Thoracic aorta (tissue), 2 donors: ENCODE data around the gene DIP2B. TPM values are rescaled to one million over a fixed set of nuclear protein-coding genes. Genes with fewer than 3 reads are reported as not detected.
"Not testable (repeated sequence)": the region's sequence is repeated elsewhere in the genome, so short reads cannot be mapped to it uniquely, and the experiment has no call there.

ENCODE experiments used
- ATAC-seq: fragments of 150-250 bp; one replicate; pipeline ENCODE4 v1.8.0; 2017; ENCODE audit warnings: low read depth; ENCODE audit not compliant: insufficient number of reproducible peaks, low FRiP score
- DNase-seq: peaks from one replicate; pipeline ENCODE4 v3.0.0-alpha.2; 2020; ENCODE audit warnings: low spot score
- H3K27ac ChIP-seq, 2 donors: fragments of 200-600 bp; sonication (generic); 1 replicate in 1 of 2; 2 replicates in 1 of 2; pipeline ENCODE4 v1.5.1; 2016; ENCODE audit warnings: mild to moderate bottlenecking in 2 of 2, moderate library complexity in 2 of 2
- H3K27me3 ChIP-seq: fragments of 200-600 bp; sonication (generic); replicated peaks from 2 replicates; pipeline ENCODE4 v1.6.0; 2016; ENCODE audit warnings: mild to moderate bottlenecking; ENCODE audit not compliant: insufficient read depth
- H3K36me3 ChIP-seq: fragments of 200-600 bp; sonication (generic); one replicate; pipeline ENCODE4 v1.5.1; 2016
- H3K4me1 ChIP-seq, 2 donors: fragments of 200-600 bp; sonication (generic); 1 replicate in 1 of 2; 2 replicates in 1 of 2; pipeline versions ENCODE4 v1.5.1 to v1.6.0; 2016; ENCODE audit warnings: low read depth in 2 of 2, mild to moderate bottlenecking in 1 of 2; ENCODE audit not compliant: control insufficient read depth in 1 of 2
- H3K4me3 ChIP-seq: fragments of 200-600 bp; sonication (generic); 2 replicates; pipeline ENCODE4 v1.5.1; 2016; ENCODE audit warnings: mild to moderate bottlenecking
- H3K9me3 ChIP-seq: fragments of 200-600 bp; sonication (generic); 2 replicates; pipeline ENCODE4 v1.5.1; 2016
- total RNA-seq, 2 donors: library from RNA; depleted of rRNA; stranded (reverse); fragments of >200 nt; gene quantifications; one replicate each; pipeline versions ENCODE4 v1.1.0 to v1.2.3, GENCODE V29; 2016
- TF ChIP-seq, protein P1 (sequence below): fragments of 200-600 bp; sonication (generic); IDR thresholded peaks from one replicate; pipeline ENCODE4 v1.5.1; 2019; ENCODE audit warnings: antibody characterized with exemption

DIP2B gene
- total RNA-seq, 2 donors from 2014 or later: 22.3 to 22.9 TPM

DNA sequence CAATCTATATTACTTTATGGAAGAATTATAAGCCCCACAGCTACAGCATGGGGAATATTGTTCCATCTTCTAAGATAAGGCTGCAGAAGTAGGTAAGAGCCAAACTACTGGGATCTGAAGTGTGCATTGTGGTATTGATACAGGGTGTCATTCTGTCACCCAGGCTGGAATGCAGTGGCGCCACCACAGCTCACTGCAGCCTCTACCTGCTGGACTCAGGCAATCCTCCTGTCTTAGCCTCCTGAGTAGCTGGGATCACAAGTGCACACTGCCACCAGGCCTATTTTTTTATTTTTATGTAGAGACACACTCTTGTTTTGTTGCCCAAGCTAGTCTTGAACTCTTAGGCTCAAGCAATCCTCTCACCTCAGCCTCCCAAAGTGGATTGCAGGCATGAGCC lies 21.3 kb upstream of the DIP2B start:
- Histone ChIP-seq H3K27ac (no peak overlapping the region), H3K4me1 (no peaks in the 10 kb centered on the region), H3K36me3 (no peaks in the 10 kb centered on the region), H3K9me3 (no peaks in the 10 kb centered on the region), H3K4me3 (no peak overlapping the region), H3K27me3 (no peaks in the 10 kb centered on the region)
- TF ChIP-seq, protein P1, sequence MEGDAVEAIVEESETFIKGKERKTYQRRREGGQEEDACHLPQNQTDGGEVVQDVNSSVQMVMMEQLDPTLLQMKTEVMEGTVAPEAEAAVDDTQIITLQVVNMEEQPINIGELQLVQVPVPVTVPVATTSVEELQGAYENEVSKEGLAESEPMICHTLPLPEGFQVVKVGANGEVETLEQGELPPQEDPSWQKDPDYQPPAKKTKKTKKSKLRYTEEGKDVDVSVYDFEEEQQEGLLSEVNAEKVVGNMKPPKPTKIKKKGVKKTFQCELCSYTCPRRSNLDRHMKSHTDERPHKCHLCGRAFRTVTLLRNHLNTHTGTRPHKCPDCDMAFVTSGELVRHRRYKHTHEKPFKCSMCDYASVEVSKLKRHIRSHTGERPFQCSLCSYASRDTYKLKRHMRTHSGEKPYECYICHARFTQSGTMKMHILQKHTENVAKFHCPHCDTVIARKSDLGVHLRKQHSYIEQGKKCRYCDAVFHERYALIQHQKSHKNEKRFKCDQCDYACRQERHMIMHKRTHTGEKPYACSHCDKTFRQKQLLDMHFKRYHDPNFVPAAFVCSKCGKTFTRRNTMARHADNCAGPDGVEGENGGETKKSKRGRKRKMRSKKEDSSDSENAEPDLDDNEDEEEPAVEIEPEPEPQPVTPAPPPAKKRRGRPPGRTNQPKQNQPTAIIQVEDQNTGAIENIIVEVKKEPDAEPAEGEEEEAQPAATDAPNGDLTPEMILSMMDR: no peak
- no peak for ATAC-seq
- no peak for DNase-seq

DNA sequence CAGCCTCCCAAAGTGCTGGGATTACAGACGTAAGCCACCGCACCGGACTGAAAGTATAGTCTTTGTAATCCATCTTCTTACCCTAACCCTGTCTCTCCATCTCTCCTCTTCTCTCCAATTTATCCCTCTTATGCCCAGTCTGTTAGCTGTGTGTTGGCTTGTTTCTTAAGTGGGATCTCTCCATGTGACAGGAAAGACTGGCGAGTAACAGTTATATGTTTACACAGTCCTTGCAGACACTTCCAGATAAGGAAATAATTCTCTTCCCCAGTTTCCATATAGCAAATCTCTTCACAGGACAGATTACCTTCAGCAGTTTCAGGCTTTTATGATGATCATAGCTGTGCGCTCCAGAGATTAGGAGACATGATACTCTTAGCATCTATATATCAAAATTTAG lies 16.0 kb upstream of the DIP2B start:
- H3K27me3 ChIP-seq: no peaks in the 10 kb centered on the region
- H3K4me3 ChIP-seq: no peak overlapping the region
- H3K36me3 ChIP-seq: no peaks in the 10 kb centered on the region
- H3K27ac ChIP-seq: no peak overlapping the region
- DNase-seq: no peak
- H3K4me1 ChIP-seq: no peaks in the 10 kb centered on the region
- ATAC-seq: no peak
- H3K9me3 ChIP-seq: peaks cover 8% of the 10 kb centered on the region
- TF ChIP-seq, protein P1: no peak

DNA sequence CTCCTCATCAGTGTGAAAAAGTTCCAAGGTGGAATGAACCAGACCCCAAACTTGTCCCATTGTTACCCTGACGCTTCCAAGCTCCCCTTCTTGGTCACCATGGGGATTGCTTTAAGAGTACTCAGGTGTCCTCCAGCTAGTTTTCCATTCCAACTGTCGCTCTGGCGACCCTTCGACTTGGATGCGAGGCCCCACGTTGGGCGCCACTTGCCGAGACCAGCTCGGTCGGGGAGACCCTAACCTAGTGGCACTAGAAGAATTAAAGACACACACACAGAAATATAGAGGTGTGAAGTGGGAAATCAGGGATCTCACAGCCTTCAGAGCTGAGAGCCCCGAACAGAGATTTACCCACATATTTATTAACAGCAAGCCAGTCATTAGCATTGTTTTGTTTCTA lies 6.7 kb upstream of the DIP2B start:
- ATAC-seq, H3K4me1 ChIP-seq, H3K27me3 ChIP-seq, H3K4me3 ChIP-seq, H3K27ac ChIP-seq, DNase-seq, H3K36me3 ChIP-seq: not testable (repeated sequence)
- H3K9me3 ChIP-seq: peaks cover 26% of the 10 kb centered on the region

DNA sequence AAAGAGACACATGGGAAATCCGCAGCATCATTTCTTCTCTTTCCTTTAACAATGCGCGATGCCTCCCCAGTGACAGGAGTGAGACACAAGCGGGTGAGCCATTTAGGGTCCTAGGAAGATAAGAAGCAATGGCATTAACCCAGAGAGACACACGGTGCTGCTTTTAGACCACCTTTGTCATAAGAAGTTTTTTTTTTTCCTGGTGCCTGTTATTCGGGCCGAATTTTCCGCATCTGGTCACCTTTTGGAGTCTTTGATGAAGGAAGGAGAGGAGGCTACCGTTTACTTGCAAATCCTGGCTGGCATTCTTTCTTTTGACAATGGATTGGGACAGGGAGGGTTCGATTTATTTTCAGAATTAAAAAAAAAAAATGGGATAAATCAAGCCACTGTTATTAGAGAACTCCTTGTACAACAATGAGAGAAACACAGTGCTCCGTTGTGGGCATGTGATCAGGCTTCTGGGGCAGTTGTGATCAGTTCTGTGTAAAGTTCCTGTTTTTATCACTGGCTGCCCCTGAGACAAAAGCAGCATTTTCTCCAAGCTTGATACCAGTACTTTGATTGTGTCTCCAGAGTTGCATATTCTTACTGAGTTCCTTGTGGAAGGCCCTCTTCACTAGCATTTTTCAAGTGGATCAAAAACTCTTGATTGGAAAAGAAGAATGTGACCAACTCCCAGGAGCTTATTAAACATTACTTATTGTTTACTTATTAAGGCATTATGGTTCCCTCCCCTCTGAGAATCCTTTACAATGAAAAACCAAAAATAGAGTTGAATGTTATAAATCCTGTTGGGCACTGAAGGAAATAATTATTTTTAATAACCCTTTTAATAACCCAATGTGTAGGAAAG lies 1.1 kb downstream of the DIP2B start:
- no peaks in the 10 kb centered on the region for H3K9me3 ChIP-seq
- peaks cover 16 to 37% of the 10 kb centered on the region in 2 donors for H3K4me1 ChIP-seq
- DNase-seq (no peak), ATAC-seq (no peak)
- peak overlapping the region; percentile 97 for H3K4me3 ChIP-seq
- TF ChIP-seq, protein P1: no peak
- H3K27me3 ChIP-seq: no peaks in the 10 kb centered on the region
- H3K27ac ChIP-seq: peak overlapping the region; percentile 89 to 93
- no peaks in the 10 kb centered on the region for H3K36me3 ChIP-seq

DNA sequence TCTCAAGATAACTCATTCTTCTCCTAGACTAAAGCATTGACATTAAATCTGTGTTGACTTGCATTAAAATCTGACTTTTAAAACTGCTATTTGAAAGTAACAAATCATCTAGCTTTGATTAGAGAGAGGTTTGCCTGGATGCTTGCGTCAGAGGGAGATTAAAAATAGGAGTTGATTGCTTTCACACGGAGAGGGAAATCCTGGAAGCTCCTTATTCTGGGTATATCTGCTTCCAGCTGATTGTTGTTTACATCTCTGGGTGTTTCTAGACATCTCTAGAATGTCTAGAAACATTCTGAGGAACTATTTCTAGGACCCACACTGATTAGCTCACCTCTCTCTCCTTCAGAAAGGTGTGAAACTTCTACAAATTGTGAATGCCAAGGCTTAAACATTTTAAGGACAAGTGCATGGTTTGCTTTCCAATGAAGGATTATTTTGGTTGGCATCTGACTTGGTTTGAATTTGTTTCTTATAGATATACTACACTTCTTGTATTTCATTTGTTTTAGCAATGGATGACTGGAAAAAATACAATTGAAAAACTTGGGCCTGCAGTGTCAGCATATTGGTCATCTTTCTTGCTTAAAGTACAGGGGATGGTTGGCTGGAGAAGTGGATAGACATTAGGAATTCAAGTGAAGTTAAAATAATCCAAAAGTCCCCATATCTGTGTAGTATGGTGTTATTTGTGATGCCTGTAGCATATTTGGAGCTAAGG lies 2.1 kb downstream of the DIP2B start:
- DNase-seq (no peak), ATAC-seq (no peak)
- Histone ChIP-seq H3K9me3 (no peaks in the 10 kb centered on the region), H3K27ac (no peak overlapping the region), H3K27me3 (no peaks in the 10 kb centered on the region), H3K4me1 (peaks cover 16 to 37% of the 10 kb centered on the region in 2 donors), H3K36me3 (no peaks in the 10 kb centered on the region), H3K4me3 (peak overlapping the region; percentile 97)
- TF ChIP-seq, protein P1: no peak
